H1 (cell line): ENCODE results near the gene PPP1R1C. TPM values are rescaled to one million over a fixed set of nuclear protein-coding genes. Genes with fewer than 3 reads are reported as not detected.

Experiments
- CTCF ChIA-PET: fragments of 300-600 bp; sonication (Branson Sonifier 250); formaldehyde crosslinking; loops from one replicate; lab custom pipeline; 2021; ENCODE audit not compliant: partially characterized antibody; lab: Charles Lee
- POLR2A ChIA-PET: fragments of 300-600 bp; sonication (Branson Sonifier 250); formaldehyde crosslinking; loops from one replicate; lab custom pipeline; 2021; ENCODE audit warnings: inconsistent platforms; ENCODE audit not compliant: partially characterized antibody; lab: Charles Lee
- DNase-seq, 2 experiments: peaks; one replicate each; pipeline versions ENCODE4 v3.0.0 to v3.0.0-alpha.2; 2010 to 2022; ENCODE audit warnings: low spot score in 2 of 2, low read depth in 1 of 2, mixed read lengths in 1 of 2
- FAIRE-seq: peaks from 2 replicates; lab custom pipeline; 2011; peaks lifted over from hg19 to GRCh38; lab: Jason Lieb, UNC
- H2AFZ ChIP-seq: 2 replicates; pipeline ENCODE4 v1.8.1; 2012; ENCODE audit warnings: low read length, inconsistent platforms
- H2AK5ac ChIP-seq: 2 replicates; pipeline ENCODE4 v1.6.1; 2013; ENCODE audit warnings: low read depth, low read length
- H2BK120ac ChIP-seq: replicated peaks from 2 replicates; pipeline ENCODE3; 2013; ENCODE audit warnings: low read depth, low read length, inconsistent platforms
- H2BK12ac ChIP-seq: 2 replicates; pipeline ENCODE4 v1.6.1; 2013; ENCODE audit warnings: low read depth, low read length
- H2BK15ac ChIP-seq: 2 replicates; pipeline ENCODE4 v1.6.1; 2013; ENCODE audit warnings: low read length
- H2BK20ac ChIP-seq: 2 replicates; pipeline ENCODE4 v1.6.1; 2013; ENCODE audit warnings: low read length
- H2BK5ac ChIP-seq: 2 replicates; pipeline ENCODE4 v1.6.1; 2013; ENCODE audit warnings: low read depth, low read length
- H3K14ac ChIP-seq: 2 replicates; pipeline ENCODE4 v1.6.1; 2013; ENCODE audit warnings: inconsistent platforms; ENCODE audit not compliant: insufficient read length
- H3K18ac ChIP-seq: 2 replicates; pipeline ENCODE4 v1.6.1; 2013; ENCODE audit warnings: low read length; ENCODE audit errors: extremely low read depth
- H3K23ac ChIP-seq: 2 replicates; pipeline ENCODE4 v1.6.1; 2013; ENCODE audit warnings: inconsistent platforms; ENCODE audit not compliant: insufficient read length
- H3K23me2 ChIP-seq: 2 replicates; pipeline ENCODE4 v1.6.1; 2013; ENCODE audit warnings: low read depth, low read length
- H3K27ac ChIP-seq: 2 replicates; pipeline ENCODE4 v1.6.1; 2011; ENCODE audit warnings: low read depth, low read length, inconsistent platforms
- H3K27me3 ChIP-seq, 4 experiments: replicated peaks in 1 of 4; 1 replicate in 1 of 4; 2 replicates in 3 of 4; pipeline versions ENCODE4 v1.6.1 to v1.8.1; 2011 to 2013; ENCODE audit warnings: low read length in 3 of 4, mild to moderate bottlenecking in 3 of 4, inconsistent platforms in 2 of 4, mixed read lengths in 2 of 4, moderate library complexity in 1 of 4; ENCODE audit not compliant: control insufficient read depth in 3 of 4, insufficient read depth in 3 of 4; ENCODE audit errors: extremely low read depth in 1 of 4
- H3K36me3 ChIP-seq, 4 experiments: 2 replicates each; pipeline versions ENCODE4 v1.6.1 to v1.8.1; 2011 to 2013; ENCODE audit warnings: mild to moderate bottlenecking in 4 of 4, low read length in 3 of 4, moderate library complexity in 2 of 4, control low read depth in 1 of 4, inconsistent platforms in 1 of 4; ENCODE audit not compliant: insufficient read depth in 4 of 4, control insufficient read depth in 2 of 4
- H3K4ac ChIP-seq: replicated peaks from 2 replicates; pipeline ENCODE3; 2013; ENCODE audit warnings: low read length, low read depth, mixed read lengths, inconsistent platforms; ENCODE audit not compliant: insufficient read length
- H3K4me1 ChIP-seq, 4 experiments: replicated peaks in 1 of 4; 1 replicate in 1 of 4; 2 replicates in 3 of 4; pipeline versions ENCODE4 v1.6.1 to v1.8.1; 2011 to 2013; ENCODE audit warnings: low read length in 3 of 4, inconsistent platforms in 2 of 4, mixed read lengths in 1 of 4; ENCODE audit not compliant: insufficient read depth in 4 of 4, control insufficient read depth in 3 of 4
- H3K4me2 ChIP-seq, 2 experiments: 2 replicates each; pipeline versions ENCODE4 v1.6.1 to v1.8.1; 2011 to 2013; ENCODE audit warnings: low read depth in 2 of 2, low read length in 2 of 2, control low read depth in 1 of 2, inconsistent platforms in 1 of 2, mild to moderate bottlenecking in 1 of 2; ENCODE audit not compliant: insufficient read depth in 1 of 2
- H3K4me3 ChIP-seq, 4 experiments: fragments of 200-600, 300-600 bp in 1 of 4; sonication (generic), shearing (Covaris generic), sonication (Bioruptor Twin) in 1 of 4; 2 replicates each; pipeline versions ENCODE4 v1.5.1 to v1.8.1; 2011 to 2016; ENCODE audit warnings: low read length in 4 of 4, low read depth in 3 of 4, control low read depth in 2 of 4, inconsistent platforms in 2 of 4, mild to moderate bottlenecking in 2 of 4, mixed read lengths in 1 of 4, moderate library complexity in 1 of 4; ENCODE audit not compliant: insufficient read depth in 2 of 4; ENCODE audit errors: extremely low read depth in 1 of 4
- H3K56ac ChIP-seq: replicated peaks from 2 replicates; pipeline ENCODE3; 2013; ENCODE audit warnings: low read depth, mild to moderate bottlenecking, mixed read lengths, low read length, inconsistent platforms; ENCODE audit not compliant: insufficient read length
- H3K79me1 ChIP-seq: 2 replicates; pipeline ENCODE4 v1.6.1; 2013; ENCODE audit warnings: low read depth, low read length, control low read depth
- H3K79me2 ChIP-seq, 2 experiments: 2 replicates each; pipeline versions ENCODE4 v1.6.1 to v1.8.1; 2012 to 2013; ENCODE audit warnings: low read length in 2 of 2, mild to moderate bottlenecking in 2 of 2, inconsistent platforms in 1 of 2; ENCODE audit not compliant: insufficient read depth in 2 of 2, control insufficient read depth in 1 of 2
- H3K9ac ChIP-seq, 4 experiments: replicated peaks in 1 of 4; 1 replicate in 1 of 4; 2 replicates in 3 of 4; pipeline versions ENCODE4 v1.6.1 to v1.8.1; 2011 to 2013; ENCODE audit warnings: low read depth in 3 of 4, low read length in 3 of 4, control low read depth in 2 of 4, mild to moderate bottlenecking in 2 of 4, moderate library complexity in 2 of 4, inconsistent platforms in 1 of 4; ENCODE audit errors: extremely low read depth in 1 of 4
- H3K9me3 ChIP-seq, 2 experiments: 2 replicates each; pipeline versions ENCODE4 v1.6.1 to v1.8.1; 2012 to 2013; ENCODE audit warnings: mild to moderate bottlenecking in 2 of 2, moderate library complexity in 2 of 2, control low read depth in 1 of 2, inconsistent platforms in 1 of 2, low read depth in 1 of 2, low read length in 1 of 2, mixed read lengths in 1 of 2; ENCODE audit not compliant: insufficient read depth in 2 of 2
- H4K20me1 ChIP-seq, 2 experiments: replicated peaks in 1 of 2; 2 replicates each; pipeline versions ENCODE3 to v1.8.1; 2011 to 2013; ENCODE audit warnings: inconsistent platforms in 2 of 2, low read length in 2 of 2, mild to moderate bottlenecking in 1 of 2; ENCODE audit not compliant: insufficient read depth in 2 of 2, control insufficient read depth in 1 of 2
- H4K5ac ChIP-seq: 2 replicates; pipeline ENCODE4 v1.6.1; 2013; ENCODE audit warnings: low read length, low read depth, mixed read lengths, inconsistent platforms; ENCODE audit not compliant: insufficient read length
- H4K8ac ChIP-seq: 2 replicates; pipeline ENCODE4 v1.8.0; 2013; ENCODE audit warnings: mild to moderate bottlenecking, moderate library complexity, low read length, inconsistent platforms; ENCODE audit not compliant: insufficient read depth; ENCODE audit errors: extremely low read depth
- H4K91ac ChIP-seq: replicated peaks from 2 replicates; pipeline ENCODE3; 2013; ENCODE audit warnings: low read length, mixed read lengths, inconsistent platforms; ENCODE audit not compliant: insufficient read length
- ATF2 ChIP-seq: IDR thresholded peaks from 2 replicates; pipeline ENCODE4 v1.6.1; 2012; ENCODE audit warnings: low read length, inconsistent platforms
- BRCA1 ChIP-seq: IDR thresholded peaks from 2 replicates; pipeline ENCODE4 v1.6.1; 2012; ENCODE audit warnings: low read depth, low read length, improper control_type of control experiment
- YY1 ChIP-seq: IDR thresholded peaks from 2 replicates; pipeline ENCODE4 v1.6.1; 2011; ENCODE audit warnings: low read depth, mild to moderate bottlenecking, low read length
- polyA plus RNA-seq, 7 experiments: library from polyadenylated mRNA; depleted of rRNA in 3 of 7; stranded (reverse) in 5 of 7; unstranded in 2 of 7; fragments of >200 nt in 5 of 7; fragments of 200-250 nt in 2 of 7; gene quantifications; 1 replicate in 5 of 7; 2 replicates in 1 of 7; 4 replicates in 1 of 7; pipeline versions ENCODE4 v1.2.1 to v1.2.3, GENCODE V29; 2011 to 2013; ENCODE audit warnings: missing spikeins in 2 of 7, mixed read lengths in 2 of 7
- total RNA-seq: library from RNA; stranded (reverse); fragmentation: NEBNext Ultra II Directional; extraction: Animal tissue kit (Norgen Biotek cat#: 25700); gene quantifications from 2 replicates; pipeline ENCODE4 v1.2.1, GENCODE V29; 2021

PPP1R1C gene
- total and polyA plus RNA-seq, 2 of the 8 experiments (the other 6 are each of a cell fraction or from before 2014, with no cell fraction given), result 1.3 to 5.3 TPM

DNA sequence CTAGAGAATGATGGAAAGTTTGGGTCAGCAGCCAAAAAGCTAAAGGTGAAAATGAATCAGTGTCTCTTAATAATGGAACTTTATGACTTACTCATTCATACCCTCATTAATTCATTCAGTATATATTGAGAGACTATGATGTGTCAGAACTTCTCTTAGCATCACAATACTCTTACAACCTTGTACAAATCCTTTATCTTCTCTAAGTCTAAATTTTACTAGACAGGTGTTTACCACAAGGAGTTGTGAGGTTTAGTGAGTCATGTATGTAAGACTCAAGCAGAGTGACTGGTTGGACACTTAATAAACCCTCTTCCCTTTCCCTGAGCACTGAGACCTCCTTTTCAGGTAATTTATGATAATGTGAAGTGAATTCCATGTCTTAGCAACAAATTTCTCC, 129.6 kb downstream of the PPP1R1C start:
- Histone ChIP-seq H3K14ac (no peak overlapping the region), H3K79me2 (no peaks in the 10 kb centered on the region), H3K9me3 (no peaks in the 10 kb centered on the region), H4K8ac (no peak overlapping the region), H3K23ac (no peak overlapping the region), H3K27me3 (no peaks in the 10 kb centered on the region), H3K4me1 (peaks cover 0 to 3% (median 0%) of the 10 kb centered on the region in 4 experiments; a peak in 1 of 7 replicates), H2AFZ (no peak overlapping the region), H3K9ac (no peak overlapping the region), H2BK5ac (no peak overlapping the region), H3K4me2 (no peak overlapping the region), H3K18ac (no peak overlapping the region), H3K23me2 (no peaks in the 10 kb centered on the region; the same call in 1 of the 2 replicates), H2AK5ac (no peak overlapping the region), H2BK12ac (no peak overlapping the region), H3K79me1 (no peaks in the 10 kb centered on the region), H2BK20ac (no peak overlapping the region), H3K36me3 (no peaks in the 10 kb centered on the region), H3K56ac (no peak overlapping the region), H4K91ac (no peak overlapping the region), H2BK15ac (no peak overlapping the region), H4K20me1 (no peaks in the 10 kb centered on the region), H3K4me3 (no peak overlapping the region), H4K5ac (no peak overlapping the region), H2BK120ac (no peak overlapping the region), H3K27ac (no peak overlapping the region), H3K4ac (no peak overlapping the region)
- TF ChIP-seq YY1, result no peak
- no peak for TF ChIP-seq BRCA1
- TF ChIP-seq ATF2, result no peak
- ChIA-PET CTCF (no interaction called here), POLR2A (no interaction called here)
- DNase-seq, result no peak
- FAIRE-seq, result no peak
